Measurements from ENCODE around the gene PAQR4.

PAQR4 gene

DNA sequence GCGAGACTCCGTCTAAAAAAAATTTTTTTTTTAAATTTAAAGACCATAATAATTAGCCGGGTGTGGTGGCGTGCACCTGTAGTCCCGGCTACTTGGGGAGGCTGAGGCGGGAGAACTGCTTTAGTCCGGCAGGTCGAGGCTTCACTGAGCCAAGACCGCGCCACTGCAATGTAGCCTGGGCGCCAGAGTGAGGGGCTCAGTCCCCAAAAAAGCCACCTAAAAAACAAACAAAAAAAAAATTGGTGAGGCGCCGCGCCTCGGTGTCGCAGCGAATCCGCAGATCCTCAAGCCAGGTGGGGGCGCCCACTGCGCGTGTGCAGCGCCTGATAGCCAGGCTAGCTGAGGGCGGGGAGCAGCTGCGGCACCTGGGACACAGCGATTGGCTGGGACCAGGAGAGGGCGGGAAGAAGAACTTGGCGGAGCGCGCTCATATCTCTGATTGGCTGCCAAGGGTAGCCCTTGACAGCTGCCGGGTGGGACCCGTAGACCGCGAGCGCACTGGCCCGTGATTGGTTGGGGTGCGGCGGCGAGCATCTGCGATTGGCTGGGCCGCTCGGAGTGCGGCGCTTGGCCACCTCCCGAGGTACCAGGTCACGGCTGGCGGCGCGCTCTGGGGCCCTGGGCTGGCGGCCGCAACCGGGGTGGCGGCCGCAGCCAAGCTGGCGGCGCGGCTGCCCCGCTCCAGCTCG is 34.6 kb downstream of the PAQR4 start:
- in situ Hi-C loops (cut with MboI; ENCODE audit: low sequenced_read_pairs), result no loop called here

- in situ Hi-C loops (cut with MboI; ENCODE audit: low sequenced_read_pairs), result no loop called here
Measured at GRCh38 chr16:3004319-3004718, 35.2 kb downstream of the PAQR4 start.

- in situ Hi-C loops (cut with MboI; ENCODE audit: low sequenced_read_pairs), result no loop called here
Measured at GRCh38 chr16:3004781-3005284, 35.7 kb downstream of the PAQR4 start.

- in situ Hi-C loops (cut with MboI; ENCODE audit: low sequenced_read_pairs), result no loop called here
Measured at GRCh38 chr16:3007059-3007956, 38.2 kb downstream of the PAQR4 start.

GRCh38 chr16:3007957-3008689 is 39.0 kb downstream of the PAQR4 start:
- in situ Hi-C loops (cut with MboI; ENCODE audit: low sequenced_read_pairs), result no loop called here

- in situ Hi-C loops (cut with MboI; ENCODE audit: low sequenced_read_pairs), result no loop called here
Measured at GRCh38 chr16:3008690-3009037, 39.5 kb downstream of the PAQR4 start.

GRCh38 chr16:3009568-3010390 is 40.6 kb downstream of the PAQR4 start:
- in situ Hi-C loops (cut with MboI; ENCODE audit: low sequenced_read_pairs), result no loop called here

GRCh38 chr16:3010510-3010909 is 41.4 kb downstream of the PAQR4 start:
- in situ Hi-C loops (cut with MboI; ENCODE audit: low sequenced_read_pairs), result no loop called here

DNA sequence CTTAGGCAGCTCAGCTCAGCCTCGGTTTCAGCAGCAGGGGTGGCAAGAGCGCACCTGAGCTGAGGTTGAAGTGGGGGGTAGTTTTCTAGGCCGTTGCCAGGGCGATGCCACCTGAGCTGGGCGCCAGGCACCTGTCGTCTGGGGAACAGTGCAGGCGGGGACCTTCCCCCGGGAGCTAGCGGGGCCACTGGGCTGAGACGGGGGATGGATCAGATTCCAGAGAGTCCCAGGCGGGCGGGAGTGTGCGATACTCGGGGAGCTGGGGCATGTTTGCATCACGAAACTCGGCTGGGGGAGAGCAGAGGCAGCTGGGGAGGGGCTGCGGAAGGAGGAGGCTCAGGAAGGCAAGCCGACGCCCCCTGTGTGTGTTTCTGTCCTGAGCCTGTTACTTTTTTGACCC is 43.1 kb downstream of the PAQR4 start:
- in situ Hi-C loops (cut with MboI; ENCODE audit: low sequenced_read_pairs), result no loop called here

GRCh38 chr16:3012828-3013420 is 43.8 kb downstream of the PAQR4 start, which contains the start of gene CLDN9:
Gene CLDN9, plus strand, starts transcription at chr16:3012923. Its CDS starts 440 bp downstream, at chr16:3013363.
- in situ Hi-C loops (cut with MboI; ENCODE audit: low sequenced_read_pairs), result no loop called here

GRCh38 chr16:3013491-3013951 is 44.4 kb downstream of the PAQR4 start:
- in situ Hi-C loops (cut with MboI; ENCODE audit: low sequenced_read_pairs), result no loop called here

DNA sequence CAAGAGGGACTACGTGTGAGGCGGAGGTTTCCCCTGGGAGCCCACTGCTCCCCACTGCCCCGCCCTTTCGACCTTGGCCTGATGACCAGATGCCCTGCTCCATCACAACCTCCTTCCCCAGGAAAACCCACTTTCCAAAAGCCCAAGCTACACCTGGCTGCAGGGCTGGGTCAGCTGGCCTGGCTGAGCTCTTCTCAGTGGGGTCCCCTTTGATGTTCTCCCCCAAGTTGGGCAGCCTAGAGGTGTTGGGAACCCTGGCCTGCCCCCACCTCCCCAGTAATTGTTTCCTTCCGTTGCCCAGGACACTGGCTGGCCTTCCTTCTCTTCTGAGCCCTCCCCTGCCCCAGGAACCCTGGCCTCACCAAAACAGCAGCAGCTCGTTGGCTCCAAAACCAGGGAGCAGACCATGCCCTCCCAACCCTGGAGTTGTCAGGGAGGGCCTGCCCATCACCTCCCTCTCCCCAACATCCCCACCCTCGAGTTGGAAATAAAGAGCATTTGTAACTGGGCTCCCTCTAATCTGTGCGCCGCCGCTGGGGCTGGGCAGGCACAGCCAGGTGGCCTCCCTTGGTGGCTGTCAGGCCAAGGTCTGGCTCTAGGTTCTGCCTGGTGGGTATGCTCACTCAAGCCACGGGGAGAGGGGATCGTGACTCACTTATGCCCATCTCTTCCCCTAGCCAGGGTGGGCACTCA is 45.0 kb downstream of the PAQR4 start:
- in situ Hi-C loops (cut with MboI; ENCODE audit: low sequenced_read_pairs), result no loop called here

GRCh38 chr16:3014971-3015370 is 45.8 kb downstream of the PAQR4 start:
- in situ Hi-C loops (cut with MboI; ENCODE audit: low sequenced_read_pairs), result no loop called here

DNA sequence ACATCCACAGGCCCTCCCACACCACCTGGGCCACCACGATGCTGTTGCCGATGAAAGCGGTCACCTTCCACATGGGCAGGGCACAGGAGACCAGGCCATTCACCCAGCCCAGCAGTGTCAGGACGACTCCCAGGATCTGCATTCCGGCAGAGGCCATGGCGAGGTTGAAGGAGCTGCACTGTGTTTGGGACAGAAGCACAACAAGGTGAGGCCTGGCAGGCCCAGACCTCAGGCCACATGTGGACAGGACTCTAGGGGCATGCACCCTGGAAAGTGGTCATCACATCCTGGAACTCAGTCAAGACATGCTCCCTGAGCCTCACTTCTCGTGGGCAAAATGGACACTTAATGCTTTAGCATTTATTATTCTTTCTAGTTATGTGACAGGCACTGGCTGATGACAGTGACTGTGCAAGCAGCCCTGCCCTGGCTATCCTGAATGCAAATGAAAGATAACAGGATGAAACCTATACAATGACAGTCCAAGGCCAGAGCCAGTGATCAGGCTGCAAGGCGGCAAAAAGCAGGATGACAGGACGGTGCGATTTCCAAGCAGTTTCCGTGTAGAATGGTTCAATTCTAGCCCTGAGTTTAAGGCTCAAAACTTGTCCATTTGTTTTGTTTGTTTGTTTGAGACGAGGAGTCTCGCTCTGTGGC is 46.8 kb downstream of the PAQR4 start:
- in situ Hi-C loops (cut with MboI; ENCODE audit: low sequenced_read_pairs), result no loop called here

- in situ Hi-C loops (cut with MboI; ENCODE audit: low sequenced_read_pairs), result no loop called here
Measured at GRCh38 chr16:3017344-3017743, 48.2 kb downstream of the PAQR4 start.

DNA sequence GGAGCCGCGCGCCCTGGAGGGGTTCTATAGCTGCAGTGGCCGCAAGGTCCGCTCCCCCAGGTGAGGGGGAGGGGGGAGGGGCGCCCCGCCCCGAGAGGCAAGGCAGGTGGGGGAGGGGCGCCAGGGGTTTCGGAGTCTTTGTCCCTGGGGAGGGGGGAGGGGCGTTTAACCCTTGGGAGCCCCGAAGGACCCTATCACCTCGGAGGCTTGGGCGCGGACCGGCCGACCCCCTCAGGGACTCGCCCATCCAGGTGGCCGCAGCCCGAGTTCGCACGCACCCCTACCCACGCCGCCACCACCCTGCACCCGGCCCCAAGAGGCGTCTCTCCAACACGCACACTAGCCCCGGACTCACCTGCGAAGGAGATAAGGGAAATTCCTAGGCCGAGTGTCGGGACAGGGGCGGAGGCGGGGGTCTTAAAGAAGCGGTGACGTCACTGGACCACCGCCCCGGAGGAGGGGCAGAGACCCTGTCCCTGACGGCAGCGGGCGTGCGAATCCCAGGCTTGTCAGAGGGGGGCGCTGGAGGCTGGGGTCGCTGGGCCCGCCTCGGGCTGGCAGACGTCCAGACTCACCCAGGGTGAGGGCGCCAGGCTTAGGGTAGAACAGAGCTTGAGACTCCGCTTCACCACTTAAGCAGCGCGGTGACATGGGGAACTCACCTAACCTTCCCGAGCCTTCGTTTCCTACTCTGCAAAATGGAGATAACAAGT is 48.8 kb downstream of the PAQR4 start, which contains the start of gene CLDN6:
CLDN6 (minus strand) TSS at position 390 of the 713 bp plus-strand sequence. CDS start 2,162 bp downstream, outside the sequence.
- in situ Hi-C loops (cut with MboI; ENCODE audit: low sequenced_read_pairs), result no loop called here

DNA sequence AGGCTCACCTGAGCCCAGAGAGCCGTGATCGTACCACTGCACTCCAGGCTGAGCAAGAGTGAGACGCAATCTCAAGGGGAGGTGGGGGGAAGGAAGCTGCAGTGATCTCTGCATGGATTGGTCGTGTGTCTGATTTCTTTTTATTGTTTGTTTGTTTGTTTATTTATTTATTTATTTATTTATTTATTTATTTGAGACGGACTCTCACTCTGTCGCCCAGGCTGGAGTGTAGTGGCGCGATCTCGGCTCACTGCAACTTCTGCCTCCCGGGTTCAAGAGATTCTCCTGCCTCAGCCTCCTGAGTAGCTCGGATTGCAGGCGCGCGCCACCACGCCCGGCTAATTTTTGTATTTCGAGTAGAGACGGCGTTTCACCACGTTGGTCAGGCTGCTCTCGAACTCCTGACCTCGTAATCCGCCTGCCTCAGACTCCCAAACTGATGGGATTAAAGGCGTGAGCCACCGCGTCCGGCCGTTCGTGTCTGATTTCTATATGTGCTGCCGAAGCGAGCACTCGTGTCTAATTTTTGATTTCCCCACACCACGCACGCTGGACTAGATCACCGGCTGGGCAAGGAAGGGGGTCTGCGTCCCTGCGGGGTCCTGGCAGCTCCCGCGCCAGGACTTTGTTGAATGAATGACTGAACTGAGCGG is 50.6 kb downstream of the PAQR4 start:
- in situ Hi-C loops (cut with MboI; ENCODE audit: low sequenced_read_pairs), result no loop called here

DNA sequence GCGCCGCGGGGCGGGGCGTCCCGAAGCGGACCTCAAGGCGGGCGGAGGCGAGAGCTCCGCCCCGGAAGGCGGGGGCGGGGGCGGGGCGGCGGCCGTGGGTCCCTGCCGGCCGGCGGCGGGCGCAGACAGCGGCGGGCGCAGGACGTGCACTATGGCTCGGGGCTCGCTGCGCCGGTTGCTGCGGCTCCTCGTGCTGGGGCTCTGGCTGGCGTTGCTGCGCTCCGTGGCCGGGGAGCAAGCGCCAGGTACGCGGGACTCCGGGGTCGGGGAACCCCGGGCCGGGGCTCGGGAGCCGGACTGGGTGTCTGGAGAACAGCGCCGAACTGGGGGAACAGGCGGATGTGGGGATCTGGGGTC is 51.1 kb downstream of the PAQR4 start, which contains the start of gene TNFRSF12A:
TNFRSF12A (plus strand) TSS at position 122 of the 357 bp plus-strand sequence; CDS start at position 152, 30 bp downstream.
- in situ Hi-C loops (cut with MboI; ENCODE audit: low sequenced_read_pairs), result no loop called here

All from HL-60/S4 treated with phorbol 12-myristate 13-acetate at 8.2 ng/mL for 4 days and 3 days (cell line).